Calu3 (cell line): ENCODE data around the gene CD81. TPM values are rescaled to one million over a fixed set of nuclear protein-coding genes. Genes with fewer than 3 reads are reported as not detected.

Experiments
- BruUV-seq: library from RNA; stranded (reverse); fragments of 400-500 nt; replicated peaks from 2 replicates; lab custom pipeline; 2021; lab: Mats Ljungman, UMichigan
- CTCF ChIA-PET: fragments of 300-600 bp; sonication (Branson Sonifier 250); formaldehyde crosslinking; loops from one replicate; lab custom pipeline; 2022; ENCODE audit warnings: antibody characterized with exemption; lab: Charles Lee
- DNase-seq: peaks from one replicate; pipeline ENCODE4 v3.0.0; 2022
- H3K27ac Mint-ChIP-seq: one replicate; pipeline ENCODE4 v1.8.0; 2022; ENCODE audit warnings: mixed read lengths; ENCODE audit not compliant: unreplicated experiment
- H3K27me3 Mint-ChIP-seq: one replicate; pipeline ENCODE4 v1.8.0; 2022; ENCODE audit warnings: mixed read lengths; ENCODE audit not compliant: unreplicated experiment
- H3K36me3 Mint-ChIP-seq: one replicate; pipeline ENCODE4 v1.8.0; 2022; ENCODE audit warnings: mild to moderate bottlenecking, moderate library complexity, mixed read lengths; ENCODE audit not compliant: insufficient read depth, unreplicated experiment
- H3K4me1 Mint-ChIP-seq: one replicate; pipeline ENCODE4 v1.8.0; 2022; ENCODE audit warnings: mild to moderate bottlenecking, low read depth, mixed read lengths; ENCODE audit not compliant: unreplicated experiment
- H3K4me3 Mint-ChIP-seq: one replicate; pipeline ENCODE4 v1.8.0; 2022; ENCODE audit warnings: mild to moderate bottlenecking, low read depth, moderate library complexity, mixed read lengths; ENCODE audit not compliant: unreplicated experiment
- H3K9me3 Mint-ChIP-seq: one replicate; pipeline ENCODE4 v1.8.0; 2022; ENCODE audit warnings: low read depth, mixed read lengths; ENCODE audit not compliant: unreplicated experiment
- intact Hi-C: fragments of 100-400 bp; cut with micrococcal nuclease; formaldehyde crosslinking; loops from one replicate; pipeline ENCODE4 v1.10.0; 2022; ENCODE audit not compliant: unreplicated experiment
- total RNA-seq: library from RNA; stranded (reverse); gene quantifications from 2 replicates; pipeline ENCODE4 v1.2.3, GENCODE V29; 2022
- TF ChIP-seq, protein P1 (sequence below): fragments of 200-600 bp; IDR thresholded peaks from one replicate; pipeline ENCODE4 v1.8.0; 2022; ENCODE audit warnings: antibody characterized with exemption; ENCODE audit not compliant: unreplicated experiment

CD81 gene
- total RNA-seq, 1 experiment from 2014 or later: 283 TPM

DNA sequence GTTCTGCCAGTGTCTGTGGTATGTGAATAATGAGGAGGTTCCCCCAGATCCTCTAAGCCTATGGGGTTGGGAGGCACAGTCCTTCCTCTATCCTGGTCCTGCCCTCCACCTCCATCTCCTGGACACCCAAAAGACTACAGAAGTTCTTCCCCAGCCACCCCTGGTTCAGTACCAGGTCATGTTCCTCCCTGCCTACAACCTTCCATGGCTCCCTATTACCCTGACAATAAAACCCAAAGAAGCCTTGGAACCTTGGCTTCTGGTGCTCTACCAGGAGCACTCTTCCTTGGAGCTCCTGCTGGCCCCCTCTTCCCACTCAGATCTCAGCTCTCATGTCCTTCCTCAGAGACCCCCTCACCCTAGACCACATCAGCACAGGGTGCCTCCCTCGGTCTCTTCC, 54.3 kb downstream of the CD81 start:
- Mint-ChIP-seq H3K4me1 (no peaks in the 10 kb centered on the region), H3K36me3 (no peaks in the 10 kb centered on the region), H3K27ac (no peak overlapping the region), H3K4me3 (no peak overlapping the region), H3K9me3 (no peaks in the 10 kb centered on the region), H3K27me3 (peaks cover 14% of the 10 kb centered on the region)
- no TSS peak for BruUV-seq
- no peak for DNase-seq
- CTCF ChIA-PET: no interaction called here
- intact Hi-C loops: loop anchor here (10.0 kb wide), 1 partner anchor 453 kb away; the partner anchor contains the start of gene CDKN1C
- TF ChIP-seq, protein P1, sequence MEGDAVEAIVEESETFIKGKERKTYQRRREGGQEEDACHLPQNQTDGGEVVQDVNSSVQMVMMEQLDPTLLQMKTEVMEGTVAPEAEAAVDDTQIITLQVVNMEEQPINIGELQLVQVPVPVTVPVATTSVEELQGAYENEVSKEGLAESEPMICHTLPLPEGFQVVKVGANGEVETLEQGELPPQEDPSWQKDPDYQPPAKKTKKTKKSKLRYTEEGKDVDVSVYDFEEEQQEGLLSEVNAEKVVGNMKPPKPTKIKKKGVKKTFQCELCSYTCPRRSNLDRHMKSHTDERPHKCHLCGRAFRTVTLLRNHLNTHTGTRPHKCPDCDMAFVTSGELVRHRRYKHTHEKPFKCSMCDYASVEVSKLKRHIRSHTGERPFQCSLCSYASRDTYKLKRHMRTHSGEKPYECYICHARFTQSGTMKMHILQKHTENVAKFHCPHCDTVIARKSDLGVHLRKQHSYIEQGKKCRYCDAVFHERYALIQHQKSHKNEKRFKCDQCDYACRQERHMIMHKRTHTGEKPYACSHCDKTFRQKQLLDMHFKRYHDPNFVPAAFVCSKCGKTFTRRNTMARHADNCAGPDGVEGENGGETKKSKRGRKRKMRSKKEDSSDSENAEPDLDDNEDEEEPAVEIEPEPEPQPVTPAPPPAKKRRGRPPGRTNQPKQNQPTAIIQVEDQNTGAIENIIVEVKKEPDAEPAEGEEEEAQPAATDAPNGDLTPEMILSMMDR: no peak

DNA sequence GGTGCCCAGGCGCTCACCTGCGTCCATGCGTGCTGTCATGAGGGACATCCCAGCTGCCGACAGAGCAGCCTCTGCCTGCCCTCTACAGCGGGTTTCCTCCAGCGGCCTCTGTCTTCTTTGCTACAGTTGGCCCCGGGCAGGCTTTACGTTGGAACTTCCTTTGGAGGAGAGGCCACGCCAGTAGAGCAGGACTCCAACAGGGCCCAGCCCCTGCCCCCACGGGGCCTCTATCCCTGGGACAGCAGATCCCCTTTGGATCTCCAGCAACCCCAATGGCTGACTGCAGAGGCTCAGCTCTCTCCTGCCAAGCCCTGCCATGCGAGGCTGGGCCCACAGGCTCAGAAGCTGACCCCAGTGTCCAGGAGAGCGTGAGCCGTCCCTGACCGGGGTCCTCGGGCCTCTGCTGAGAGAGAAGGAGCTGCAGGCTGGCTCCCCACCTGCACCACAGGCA, 55.1 kb downstream of the CD81 start:
- CTCF ChIA-PET: no interaction called here
- H3K9me3 Mint-ChIP-seq: no peaks in the 10 kb centered on the region
- TF ChIP-seq, protein P1: no peak
- DNase-seq: no peak
- BruUV-seq: no TSS peak
- no peaks in the 10 kb centered on the region for H3K4me1 Mint-ChIP-seq
- no peak overlapping the region for H3K27ac Mint-ChIP-seq
- peaks cover 8% of the 10 kb centered on the region for H3K27me3 Mint-ChIP-seq
- H3K4me3 Mint-ChIP-seq: no peak overlapping the region
- intact Hi-C loops: loop anchor here (10.0 kb wide), 1 partner anchor 453 kb away; the partner anchor contains the start of gene CDKN1C
- H3K36me3 Mint-ChIP-seq: no peaks in the 10 kb centered on the region

DNA sequence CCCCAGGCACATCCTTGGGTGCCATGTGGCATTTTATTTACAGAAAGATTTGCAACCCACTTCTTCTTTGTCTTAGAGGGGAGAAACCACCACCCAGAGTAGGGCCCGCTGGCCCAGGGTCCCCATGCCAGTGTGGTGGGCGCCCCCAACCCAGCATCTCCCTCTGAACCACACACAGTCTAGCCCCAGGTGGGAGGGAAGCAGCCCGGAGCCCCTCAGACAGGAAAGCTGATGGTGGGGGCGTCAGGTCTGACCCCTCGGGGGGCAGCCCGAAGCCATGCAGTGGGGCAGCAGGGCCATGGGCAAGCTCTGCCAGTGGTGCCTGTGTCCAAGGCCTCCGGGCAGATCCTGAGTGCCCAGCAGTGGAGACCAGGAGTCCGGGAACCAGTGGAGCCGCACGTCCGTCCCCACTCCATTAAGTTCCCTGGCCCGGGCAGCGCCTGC, 55.5 kb downstream of the CD81 start:
- Mint-ChIP-seq H3K27me3 (peaks cover 5% of the 10 kb centered on the region), H3K9me3 (no peaks in the 10 kb centered on the region), H3K27ac (no peak overlapping the region), H3K4me1 (no peaks in the 10 kb centered on the region), H3K4me3 (no peak overlapping the region), H3K36me3 (no peaks in the 10 kb centered on the region)
- DNase-seq: no peak
- BruUV-seq: no TSS peak
- TF ChIP-seq, protein P1: no peak
- CTCF ChIA-PET: no interaction called here
- intact Hi-C loops: loop anchor here (10.0 kb wide), 1 partner anchor 452 kb away; the partner anchor contains the start of gene CDKN1C

DNA sequence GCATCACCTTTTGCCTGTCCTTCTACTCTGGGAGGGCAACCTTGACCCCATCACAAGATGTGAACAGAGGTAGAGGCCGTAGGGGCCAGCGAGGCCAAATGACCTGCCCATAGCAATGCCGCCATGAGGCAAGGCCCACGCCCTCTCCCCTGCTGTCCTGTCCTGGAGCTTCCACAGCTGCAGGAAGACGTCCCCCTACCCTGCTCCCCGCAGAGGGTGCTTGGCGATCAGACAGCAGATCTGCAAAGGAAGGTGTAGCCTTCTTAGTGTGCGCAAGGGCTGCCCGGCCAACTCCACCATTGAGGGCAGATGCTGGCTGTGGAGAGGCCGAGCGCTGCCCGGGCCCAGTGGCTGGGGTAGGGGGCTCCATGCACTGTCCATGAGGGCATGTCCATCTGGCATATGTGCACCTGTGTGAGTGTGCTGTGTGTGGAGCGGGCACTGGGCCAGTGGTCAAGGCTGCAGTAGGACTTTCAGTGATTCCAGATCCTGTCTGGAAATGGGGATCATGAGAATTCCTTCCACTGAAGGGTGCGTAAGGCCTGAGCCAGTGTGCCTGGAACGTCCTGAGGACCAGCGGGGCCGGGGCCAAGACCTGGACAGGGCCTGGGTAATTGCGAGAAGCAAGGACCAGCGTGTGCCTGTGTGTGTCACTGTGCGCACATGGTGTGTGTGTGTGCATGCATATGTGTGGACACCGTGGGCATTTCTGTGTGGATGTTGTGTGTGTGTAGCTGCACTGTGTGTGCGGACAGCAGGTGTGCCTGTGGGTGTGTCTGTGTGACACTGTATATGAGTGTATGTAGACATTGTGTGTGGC, 56.2 kb downstream of the CD81 start:
- no peaks in the 10 kb centered on the region for H3K4me1 Mint-ChIP-seq
- no TSS peak for BruUV-seq
- H3K4me3 Mint-ChIP-seq: no peak overlapping the region
- no peaks in the 10 kb centered on the region for H3K9me3 Mint-ChIP-seq
- DNase-seq: no peak
- intact Hi-C loops: loop anchor here (10.0 kb wide), 1 partner anchor 451 kb away; the partner anchor contains the start of gene CDKN1C
- CTCF ChIA-PET: interaction anchor here (0.6 kb wide), 1 partner anchor 439 kb away, joined by 3 read pairs; no protein-coding TSS in a partner anchor
- H3K27me3 Mint-ChIP-seq: peaks cover 8% of the 10 kb centered on the region
- no peak overlapping the region for H3K27ac Mint-ChIP-seq
- H3K36me3 Mint-ChIP-seq: no peaks in the 10 kb centered on the region
- TF ChIP-seq, protein P1: no peak
